ACC112 (cell line): Measurements from ENCODE around the gene SP1.

Source experiments
- H2AFZ ChIP-seq: fragments of 200-600 bp; sonication (generic); one replicate; pipeline ENCODE4 v1.6.0; 2017; ENCODE audit warnings: antibody characterized with exemption, low read length; ENCODE audit not compliant: unreplicated experiment
- H3K27ac ChIP-seq: fragments of 200-600 bp; sonication (generic); 2 replicates; pipeline ENCODE4 v1.5.1; 2014; ENCODE audit warnings: low read depth, mild to moderate bottlenecking, antibody characterized with exemption, low read length, moderate library complexity
- H3K27me3 ChIP-seq: fragments of 200-600 bp; sonication (generic); 2 replicates; pipeline ENCODE4 v1.6.1; 2014; ENCODE audit warnings: mild to moderate bottlenecking, antibody characterized with exemption, low read length, moderate library complexity, mixed read lengths; ENCODE audit not compliant: insufficient read depth
- H3K36me3 ChIP-seq: fragments of 200-600 bp; sonication (generic); 2 replicates; pipeline ENCODE4 v1.6.1; 2016; ENCODE audit warnings: mild to moderate bottlenecking, antibody characterized with exemption, low read length, moderate library complexity, mixed read lengths; ENCODE audit not compliant: insufficient read depth
- H3K4me1 ChIP-seq: fragments of 200-600 bp; sonication (generic); one replicate; pipeline ENCODE4 v1.6.1; 2016; ENCODE audit warnings: low read length, mixed read lengths; ENCODE audit not compliant: insufficient read depth, unreplicated experiment, control insufficient read depth
- H3K4me3 ChIP-seq: fragments of 200-600 bp; sonication (generic); 2 replicates; pipeline ENCODE4 v1.5.1; 2014; ENCODE audit warnings: mild to moderate bottlenecking, low read depth, low read length
- H3K79me2 ChIP-seq: fragments of 200-600 bp; sonication (generic); one replicate; pipeline ENCODE4 v1.6.0; 2016; ENCODE audit warnings: low read length; ENCODE audit not compliant: control insufficient read depth, unreplicated experiment, insufficient read depth

SP1 gene

DNA sequence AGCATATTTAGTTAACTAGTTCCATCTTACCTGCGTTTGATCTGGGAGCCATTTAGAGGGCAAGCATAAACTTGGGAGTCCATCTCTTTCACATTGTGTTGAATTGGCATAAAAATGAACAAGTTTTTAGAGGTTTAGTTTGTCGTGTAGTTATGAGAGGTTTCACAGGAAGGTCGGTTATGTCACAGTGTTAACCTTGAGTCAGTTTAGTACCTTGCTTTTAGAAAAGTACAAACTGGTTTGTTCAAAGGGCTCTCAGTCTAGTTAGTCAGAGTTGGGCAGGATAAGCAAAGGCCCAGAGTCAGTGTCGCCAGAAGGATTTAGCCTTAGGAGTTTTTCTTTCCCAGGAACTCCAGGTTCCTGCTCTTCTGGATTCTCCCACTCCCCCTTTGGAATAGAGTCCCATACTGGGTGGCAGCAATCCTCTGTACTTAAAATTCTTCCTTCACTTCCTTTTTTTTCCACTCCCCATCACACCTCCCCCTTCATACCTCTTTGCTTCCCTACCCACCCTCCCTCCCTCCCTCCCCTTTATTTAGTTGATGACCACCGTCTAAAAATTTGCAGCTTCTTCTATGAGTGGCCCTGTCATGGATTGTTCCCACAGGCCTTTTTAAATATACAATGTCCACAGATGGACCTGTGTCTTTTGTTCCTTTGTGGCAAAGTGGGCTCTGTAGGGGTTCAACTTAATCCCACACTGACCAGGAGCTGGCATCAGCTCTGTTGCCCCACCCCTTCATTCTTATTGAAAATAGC is 84.0 kb downstream of the SP1 start:
- peaks cover 84% of the 10 kb centered on the region for H3K79me2 ChIP-seq
- peaks cover 90% of the 10 kb centered on the region for H3K36me3 ChIP-seq
- no peaks in the 10 kb centered on the region for H3K27me3 ChIP-seq
- H3K4me3 ChIP-seq, result no peak overlapping the region
- no peak overlapping the region for H3K27ac ChIP-seq
- peaks cover 18% of the 10 kb centered on the region for H3K4me1 ChIP-seq
- H2AFZ ChIP-seq, result no peak overlapping the region

DNA sequence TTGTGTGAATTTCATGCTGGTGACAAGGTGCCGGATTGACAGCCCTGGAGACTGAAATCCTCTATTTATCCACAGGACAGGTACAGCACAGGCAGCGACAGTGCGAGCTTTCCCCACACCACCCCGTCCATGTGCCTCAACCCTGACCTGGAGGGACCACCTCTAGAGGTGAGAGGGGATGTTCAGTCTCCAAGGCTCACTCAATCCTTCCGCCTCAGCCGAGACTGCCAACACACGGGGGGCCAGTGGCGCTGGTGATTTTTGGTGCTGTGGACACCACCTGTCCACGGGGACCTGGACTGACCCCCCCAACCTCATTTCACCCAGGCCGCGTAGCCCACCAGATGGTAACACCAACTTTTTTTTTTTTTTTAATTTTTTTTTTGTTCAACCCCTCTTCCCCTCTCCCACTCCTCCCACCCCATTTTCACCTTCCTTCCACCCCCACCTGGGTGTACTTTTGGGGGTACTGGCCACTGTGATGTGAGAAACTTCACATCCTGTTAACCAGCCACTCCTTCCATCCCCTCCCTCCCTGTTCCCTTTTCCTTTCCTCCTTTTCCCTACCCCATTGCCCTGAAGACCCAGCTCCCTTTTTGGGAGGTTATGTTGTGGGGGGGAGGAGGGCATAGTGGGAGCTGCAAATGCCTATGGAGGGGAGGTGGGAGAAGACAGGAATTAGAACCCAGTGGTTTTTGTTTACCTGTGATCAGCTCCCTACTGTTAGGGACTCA is 84.9 kb downstream of the SP1 start:
- Histone ChIP-seq H3K4me1 (peaks cover 16% of the 10 kb centered on the region), H3K27ac (no peak overlapping the region), H3K79me2 (peaks cover 77% of the 10 kb centered on the region), H3K4me3 (no peak overlapping the region), H2AFZ (no peak overlapping the region), H3K36me3 (peaks cover 84% of the 10 kb centered on the region), H3K27me3 (no peaks in the 10 kb centered on the region)

DNA sequence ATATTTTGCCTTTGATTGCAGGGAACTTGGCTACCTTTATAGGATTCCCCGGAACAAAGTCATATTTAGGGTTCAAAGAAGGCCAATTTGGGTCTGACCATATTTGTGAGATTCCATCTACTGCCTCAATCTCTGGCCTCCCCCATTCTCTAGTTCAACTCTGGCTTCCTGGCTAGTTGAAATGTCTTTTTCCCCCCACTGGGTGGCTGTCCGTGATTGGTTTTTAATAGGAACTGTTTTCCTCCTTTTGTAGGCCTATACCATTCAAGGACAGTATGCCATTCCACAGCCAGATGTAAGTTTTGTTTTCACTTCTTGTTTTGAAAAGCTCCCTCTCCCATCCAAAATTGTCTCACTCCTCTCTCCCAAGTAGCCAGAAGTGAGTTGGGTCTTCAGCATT is 85.7 kb downstream of the SP1 start:
- H3K4me3 ChIP-seq, result no peak overlapping the region
- H3K79me2 ChIP-seq, result peaks cover 73% of the 10 kb centered on the region
- no peaks in the 10 kb centered on the region for H3K27me3 ChIP-seq
- H3K27ac ChIP-seq, result no peak overlapping the region
- H3K4me1 ChIP-seq, result peaks cover 8% of the 10 kb centered on the region
- no peak overlapping the region for H2AFZ ChIP-seq
- H3K36me3 ChIP-seq, result peaks cover 80% of the 10 kb centered on the region
